H1 (cell line): Measurements from ENCODE around the gene MECR.

Experiments used
- EP300 ChIP-seq, 2 experiments: IDR thresholded peaks; 1 replicate in 1 of 2; 2 replicates in 1 of 2; pipeline ENCODE4 v1.6.1; 2011 to 2012; ENCODE audit warnings: low read depth in 2 of 2, low read length in 2 of 2, mild to moderate bottlenecking in 2 of 2, borderline replicate concordance in 1 of 2, inconsistent platforms in 1 of 2, moderate library complexity in 1 of 2
- EZH2 ChIP-seq: fragments of 200-600 bp; sonication (generic); IDR thresholded peaks from 2 replicates; pipeline ENCODE4 v1.7.1; 2012; ENCODE audit warnings: low read depth, mild to moderate bottlenecking, moderate library complexity, low read length, inconsistent platforms; ENCODE audit not compliant: severe bottlenecking
- HDAC6 ChIP-seq: IDR thresholded peaks from one replicate; pipeline ENCODE4 v1.7.1; 2012; ENCODE audit warnings: low read depth, mild to moderate bottlenecking, inconsistent platforms, low read length, moderate library complexity
- POLR2A ChIP-seq, 2 experiments: IDR thresholded peaks; 1 replicate in 1 of 2; 2 replicates in 1 of 2; pipeline ENCODE4 v1.6.1; 2011; ENCODE audit warnings: low read depth in 2 of 2, low read length in 2 of 2, mild to moderate bottlenecking in 2 of 2; ENCODE audit errors: control extremely low read depth in 1 of 2
- POLR2AphosphoS5 ChIP-seq: IDR thresholded peaks from 2 replicates; pipeline ENCODE4 v1.6.1; 2011; ENCODE audit warnings: low read depth, low read length
- RAD21 ChIP-seq, 2 experiments: IDR thresholded peaks in 1 of 2; conservative IDR thresholded peaks in 1 of 2; 2 replicates each; pipeline ENCODE4 v1.6.1; 2011; ENCODE audit warnings: low read depth in 2 of 2, low read length in 2 of 2, improper control_type of control experiment in 1 of 2, inconsistent platforms in 1 of 2, mild to moderate bottlenecking in 1 of 2, moderate library complexity in 1 of 2
- RBBP5 ChIP-seq: IDR thresholded peaks from 2 replicates; pipeline ENCODE4 v1.7.1; 2012; ENCODE audit warnings: low read depth, mild to moderate bottlenecking, inconsistent platforms, low read length, moderate library complexity, borderline replicate concordance
- TAF1 ChIP-seq: IDR thresholded peaks from 2 replicates; pipeline ENCODE4 v1.6.1; 2011; ENCODE audit warnings: mild to moderate bottlenecking, low read depth, low read length
- TAF7 ChIP-seq: optimal IDR thresholded peaks from 2 replicates; pipeline ENCODE3; 2011; ENCODE audit warnings: low read depth, mild to moderate bottlenecking, inconsistent platforms, low read length, moderate library complexity, borderline replicate concordance
- USF2 ChIP-seq: IDR thresholded peaks from 2 replicates; pipeline ENCODE4 v1.6.1; 2011; ENCODE audit warnings: low read length, improper control_type of control experiment
- TF ChIP-seq, protein P1 (sequence below), 3 experiments: IDR thresholded peaks; 1 replicate in 2 of 3; 2 replicates in 1 of 3; pipeline versions ENCODE4 v1.5.1 to v1.6.1; 2011; ENCODE audit warnings: low read length in 3 of 3, mild to moderate bottlenecking in 3 of 3, inconsistent platforms in 2 of 3, low read depth in 1 of 3, moderate library complexity in 1 of 3; ENCODE audit not compliant: insufficient read depth in 1 of 3; ENCODE audit errors: control extremely low read depth in 1 of 3
- TF ChIP-seq, protein P2 (sequence below): IDR thresholded peaks from 2 replicates; pipeline ENCODE4 v1.6.1; 2012; ENCODE audit warnings: low read length, inconsistent platforms

GRCh38 chr1:29179641-29180184, 51.0 kb downstream of the MECR start:
- TF ChIP-seq, protein P1, sequence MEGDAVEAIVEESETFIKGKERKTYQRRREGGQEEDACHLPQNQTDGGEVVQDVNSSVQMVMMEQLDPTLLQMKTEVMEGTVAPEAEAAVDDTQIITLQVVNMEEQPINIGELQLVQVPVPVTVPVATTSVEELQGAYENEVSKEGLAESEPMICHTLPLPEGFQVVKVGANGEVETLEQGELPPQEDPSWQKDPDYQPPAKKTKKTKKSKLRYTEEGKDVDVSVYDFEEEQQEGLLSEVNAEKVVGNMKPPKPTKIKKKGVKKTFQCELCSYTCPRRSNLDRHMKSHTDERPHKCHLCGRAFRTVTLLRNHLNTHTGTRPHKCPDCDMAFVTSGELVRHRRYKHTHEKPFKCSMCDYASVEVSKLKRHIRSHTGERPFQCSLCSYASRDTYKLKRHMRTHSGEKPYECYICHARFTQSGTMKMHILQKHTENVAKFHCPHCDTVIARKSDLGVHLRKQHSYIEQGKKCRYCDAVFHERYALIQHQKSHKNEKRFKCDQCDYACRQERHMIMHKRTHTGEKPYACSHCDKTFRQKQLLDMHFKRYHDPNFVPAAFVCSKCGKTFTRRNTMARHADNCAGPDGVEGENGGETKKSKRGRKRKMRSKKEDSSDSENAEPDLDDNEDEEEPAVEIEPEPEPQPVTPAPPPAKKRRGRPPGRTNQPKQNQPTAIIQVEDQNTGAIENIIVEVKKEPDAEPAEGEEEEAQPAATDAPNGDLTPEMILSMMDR (IDR thresholded peaks at IDR 0.05; ENCODE audit: control extremely low read depth in 1 of 3, insufficient read depth in 1 of 3, low read depth in 1 of 3, low read length in 3 of 3) = no peak
- TF ChIP-seq USF2 (no peak), EZH2 (no peak), TAF1 (no peak), POLR2A (IDR thresholded peaks at IDR 0.05; ENCODE audit: control extremely low read depth in 1 of 2, low read depth in 2 of 2, low read length in 2 of 2) (peak in 1 of 2 experiments; percentile 30; a peak in 1 of 3 replicates), EP300 (IDR thresholded peaks at IDR 0.05; ENCODE audit: borderline replicate concordance in 1 of 2, low read depth in 2 of 2, low read length in 2 of 2) (no peak), RAD21 (IDR thresholded peaks at IDR 0.05 in 1 of 2, conservative IDR thresholded peaks at IDR 0.05 in 1 of 2; ENCODE audit: low read depth in 2 of 2, low read length in 2 of 2) (no peak), HDAC6 (no peak), RBBP5 (no peak), TAF7 (no peak), POLR2AphosphoS5 (no peak)
- TF ChIP-seq, protein P2, sequence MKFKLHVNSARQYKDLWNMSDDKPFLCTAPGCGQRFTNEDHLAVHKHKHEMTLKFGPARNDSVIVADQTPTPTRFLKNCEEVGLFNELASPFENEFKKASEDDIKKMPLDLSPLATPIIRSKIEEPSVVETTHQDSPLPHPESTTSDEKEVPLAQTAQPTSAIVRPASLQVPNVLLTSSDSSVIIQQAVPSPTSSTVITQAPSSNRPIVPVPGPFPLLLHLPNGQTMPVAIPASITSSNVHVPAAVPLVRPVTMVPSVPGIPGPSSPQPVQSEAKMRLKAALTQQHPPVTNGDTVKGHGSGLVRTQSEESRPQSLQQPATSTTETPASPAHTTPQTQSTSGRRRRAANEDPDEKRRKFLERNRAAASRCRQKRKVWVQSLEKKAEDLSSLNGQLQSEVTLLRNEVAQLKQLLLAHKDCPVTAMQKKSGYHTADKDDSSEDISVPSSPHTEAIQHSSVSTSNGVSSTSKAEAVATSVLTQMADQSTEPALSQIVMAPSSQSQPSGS = no peak
